Measurements from ENCODE around the gene PPA2.
"Not testable (repeated sequence)": the region's sequence is repeated elsewhere in the genome, so short reads cannot be mapped to it uniquely, and the experiment has no call there.

The PPA2 gene

DNA sequence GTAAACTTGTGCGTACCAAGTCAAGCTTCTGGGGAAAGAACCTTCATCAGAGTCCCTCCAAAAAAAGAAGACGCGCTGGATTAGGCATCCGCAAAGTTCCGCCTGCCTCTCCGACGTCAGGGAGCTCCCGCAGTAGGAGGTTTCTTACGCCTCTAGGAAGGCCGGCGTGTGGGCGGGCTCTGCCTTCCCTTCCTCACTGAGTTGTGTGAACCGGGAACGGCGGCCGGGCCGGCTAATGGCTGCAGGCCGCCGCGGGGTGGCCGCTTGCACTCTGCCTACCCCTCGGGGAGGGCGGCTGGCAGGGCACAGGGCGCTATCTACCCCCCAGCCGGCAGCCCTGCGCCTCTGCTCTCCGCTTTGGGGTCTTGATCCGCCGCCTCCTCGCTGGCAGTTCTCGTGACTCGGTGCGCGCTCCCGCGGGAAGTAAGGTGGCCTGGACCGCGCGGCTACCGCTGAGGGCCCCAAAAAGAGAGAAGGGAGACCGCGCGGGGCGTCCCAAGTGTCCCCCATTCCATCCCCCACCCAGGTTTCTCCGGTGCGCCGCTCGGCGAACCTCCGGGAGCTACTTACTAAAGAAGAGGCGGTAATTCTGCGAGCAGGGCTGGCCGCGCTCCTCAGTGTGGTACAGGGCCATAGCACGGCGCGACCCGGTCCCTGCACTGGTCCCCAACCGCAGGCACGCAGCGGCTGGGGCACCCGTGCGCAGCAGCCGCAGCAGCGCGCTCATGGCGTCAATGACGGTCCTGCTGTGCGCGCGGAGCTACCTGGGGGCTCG lies at the start of gene PPA2:
Gene PPA2 (minus strand): TSS at position 739 of the 775 bp plus-strand sequence. CDS start 12 bp downstream, at position 727.
- peak; percentile 82 for DNase-seq

DNA sequence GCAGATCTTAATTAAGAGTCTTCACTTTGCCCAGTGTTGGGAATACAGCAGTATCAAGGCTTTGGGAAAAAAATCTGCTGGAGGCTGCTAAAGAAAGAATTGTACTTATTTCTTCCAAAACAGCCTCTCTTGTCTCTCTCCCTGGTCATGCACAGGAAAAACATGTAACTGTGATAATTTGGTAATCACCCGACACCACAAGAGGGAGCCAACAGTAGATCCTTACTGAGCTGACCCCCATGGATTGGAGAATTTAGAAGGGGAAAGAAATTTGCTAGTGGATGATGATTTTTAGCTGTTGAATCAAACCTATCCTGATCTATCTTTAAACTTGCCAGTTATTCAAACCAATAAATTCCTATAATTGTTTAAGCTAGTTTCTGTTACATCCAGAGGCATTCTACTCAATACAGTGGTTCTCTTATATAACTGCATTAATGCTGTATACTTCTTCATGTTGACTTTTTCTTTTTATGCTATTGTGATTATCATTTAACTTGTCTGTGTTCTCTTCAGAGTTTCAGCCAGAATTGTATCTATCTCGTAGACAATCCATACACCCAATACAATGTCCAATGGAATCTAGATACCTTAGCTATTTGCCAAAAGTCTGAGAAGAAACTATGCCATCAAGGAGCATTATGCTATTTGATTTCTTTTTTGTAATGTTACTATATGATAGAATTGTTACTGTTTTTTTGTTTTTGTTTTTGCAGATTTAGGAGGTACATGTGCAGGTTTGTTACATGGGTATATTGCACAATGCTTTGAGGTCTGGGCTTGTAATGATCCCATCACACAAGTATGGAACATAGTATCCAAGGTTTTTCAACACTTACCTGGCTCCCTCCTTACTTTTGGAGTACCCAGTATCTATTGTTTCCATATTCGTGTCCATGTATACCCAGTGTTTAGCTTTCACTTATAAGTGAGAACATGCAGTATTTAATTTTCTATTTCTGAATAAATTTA lies 47.2 kb upstream of the PPA2 start:
- peak; percentile 45 for DNase-seq

DNA sequence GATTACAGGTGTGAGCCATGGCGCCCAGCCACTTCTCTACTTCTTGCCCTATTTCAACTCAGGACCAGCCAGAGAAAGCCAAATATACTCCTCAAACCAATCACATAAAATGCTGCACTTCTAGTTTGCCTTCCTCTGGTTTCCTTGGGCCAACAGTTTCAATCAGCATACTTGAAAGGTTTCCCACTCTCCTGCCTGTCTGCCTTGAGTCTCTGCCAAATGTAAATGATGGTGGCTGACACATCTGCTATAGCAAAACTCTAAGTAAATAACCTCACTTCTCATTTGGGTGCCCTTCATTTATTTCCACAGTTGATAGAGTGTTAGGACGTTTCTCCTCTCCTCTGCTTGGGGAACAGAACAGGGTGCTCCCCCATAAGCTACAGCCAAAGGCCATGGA lies 36.4 kb upstream of the PPA2 start:
- no peak for DNase-seq

DNA sequence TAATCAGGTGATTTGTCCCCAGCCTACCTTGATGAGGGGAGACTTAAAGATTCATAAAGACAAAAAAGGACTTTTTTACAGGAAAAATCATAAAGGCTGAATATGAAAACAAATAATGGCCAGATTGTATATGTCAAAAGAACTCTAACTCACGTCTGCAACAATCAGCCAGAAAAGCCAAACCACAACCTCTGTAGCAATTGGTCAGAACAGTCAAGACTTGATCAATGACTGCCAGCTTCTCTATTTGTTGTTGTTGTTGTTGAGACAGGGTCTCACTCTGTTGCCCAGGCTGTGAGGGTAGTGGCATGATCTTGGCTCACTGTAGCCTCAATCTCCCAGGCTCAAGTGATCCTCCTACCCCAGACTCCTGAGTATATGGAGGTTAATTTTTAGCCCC lies 35.9 kb upstream of the PPA2 start:
- no peak for DNase-seq

DNA sequence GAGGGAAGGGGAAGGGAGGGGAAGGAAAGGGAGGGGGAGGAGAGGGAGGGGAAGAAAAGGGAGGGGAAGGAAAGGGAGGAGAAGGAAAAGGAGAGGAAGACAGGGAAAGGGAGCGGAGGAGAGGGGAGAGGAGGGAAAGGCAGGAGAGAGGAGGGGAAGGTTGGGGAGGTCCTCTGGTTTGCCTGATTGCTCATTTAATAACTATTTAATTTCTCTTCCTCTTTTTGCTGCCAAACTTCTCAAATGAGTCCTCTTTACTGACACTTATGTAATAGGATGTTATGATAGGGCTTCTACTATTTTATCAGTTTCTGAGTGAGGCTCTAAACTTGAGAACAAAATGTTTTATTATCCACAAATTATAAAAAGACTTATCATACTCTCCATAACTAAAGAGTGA lies 35.4 kb upstream of the PPA2 start:
- no peak for DNase-seq

DNA sequence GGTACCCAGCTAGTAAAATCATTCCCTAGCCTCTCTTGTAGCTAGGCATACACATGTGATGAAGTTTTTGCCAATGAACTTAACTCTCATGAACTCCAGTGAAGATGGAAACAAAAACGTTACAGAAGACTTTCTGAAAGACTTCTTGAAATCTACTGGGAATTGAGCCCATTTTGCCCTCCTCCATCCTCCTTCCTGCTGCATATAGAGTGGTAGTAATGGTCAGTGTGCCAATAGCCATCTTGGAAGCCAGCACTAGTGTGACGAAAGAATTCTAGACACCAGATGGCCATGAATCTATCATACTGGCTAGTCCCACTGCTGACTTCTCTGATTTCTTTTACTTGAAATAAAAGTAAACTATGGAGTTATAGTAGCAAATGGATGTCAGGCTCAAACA lies 30.9 kb upstream of the PPA2 start:
- DNase-seq, result no peak

DNA sequence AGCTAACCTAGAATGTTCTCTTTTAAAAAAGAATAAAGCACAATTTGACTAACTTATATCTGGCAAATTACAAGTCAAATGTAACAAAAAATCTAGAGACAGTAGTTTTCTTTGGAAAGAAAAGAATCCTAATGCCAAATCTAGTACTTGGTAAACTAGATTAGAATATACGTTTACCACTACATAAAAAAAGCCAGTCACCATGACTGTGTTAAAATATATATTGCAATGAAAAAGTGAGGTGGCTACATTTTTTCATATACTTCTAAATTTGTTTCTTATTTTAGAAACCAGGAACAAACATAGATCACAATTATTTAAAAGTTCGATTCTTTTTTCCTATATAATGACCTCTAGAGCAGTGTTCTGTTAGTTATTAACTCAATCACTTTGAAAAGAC lies 29.6 kb upstream of the PPA2 start:
- no peak for DNase-seq

DNA sequence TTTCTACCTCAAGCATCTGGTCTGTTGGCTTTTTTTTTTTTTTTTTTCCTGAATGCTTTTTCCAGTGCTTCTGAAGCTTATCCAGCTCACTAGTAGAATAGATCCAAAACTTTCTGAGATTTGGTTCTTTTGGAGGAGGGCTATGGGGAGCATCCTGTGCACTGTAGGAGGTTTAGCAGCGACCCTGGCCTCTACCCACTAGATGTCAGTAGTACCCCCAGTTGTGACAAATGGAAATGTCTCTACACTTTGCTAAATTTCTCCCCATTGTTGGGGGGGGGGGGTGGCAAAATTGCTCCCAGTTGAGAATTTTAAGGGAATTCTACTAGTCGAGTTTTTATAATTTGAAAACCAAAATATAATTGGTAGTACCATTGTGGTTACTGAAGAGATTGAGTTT lies 23.0 kb upstream of the PPA2 start:
- no peak for DNase-seq

DNA sequence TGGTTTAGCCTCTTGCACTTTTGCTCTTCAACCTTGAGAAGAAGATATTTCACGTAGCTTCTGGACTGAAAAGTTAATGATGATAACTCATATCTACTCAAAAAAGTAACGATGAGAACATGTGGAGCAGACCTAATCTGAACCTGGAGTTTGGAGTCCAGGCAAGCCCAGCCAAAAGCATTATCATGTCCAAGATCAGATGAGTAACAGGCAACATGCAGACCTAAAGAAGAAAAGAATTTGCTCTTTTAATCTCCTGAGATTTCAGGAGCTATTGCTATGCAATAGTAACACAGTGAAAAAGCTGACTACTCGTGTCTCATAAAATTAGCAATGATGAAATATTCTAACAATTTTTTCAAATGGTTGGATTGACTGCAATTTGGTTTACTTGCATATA lies 21.8 kb upstream of the PPA2 start:
- no peak for DNase-seq

DNA sequence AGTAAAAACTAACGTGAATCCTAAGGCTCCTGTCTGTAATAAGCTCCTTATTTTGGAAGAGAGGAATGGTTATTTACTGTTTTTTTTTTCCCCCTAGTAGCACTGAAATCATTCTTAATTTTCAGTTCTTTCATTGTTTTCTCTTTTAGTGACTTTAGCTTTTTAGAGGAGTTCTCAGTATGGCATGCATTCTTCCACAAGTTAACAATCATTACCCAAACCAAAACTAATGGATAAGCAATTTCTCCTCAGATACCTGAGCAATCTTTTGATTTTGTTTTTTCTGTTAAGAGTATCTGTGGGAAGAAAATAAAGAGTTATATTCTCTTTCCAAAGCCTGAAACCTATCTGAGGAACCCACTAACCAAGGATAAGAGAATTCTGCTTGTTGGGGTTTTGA lies 16.7 kb upstream of the PPA2 start:
- DNase-seq, result no peak

DNA sequence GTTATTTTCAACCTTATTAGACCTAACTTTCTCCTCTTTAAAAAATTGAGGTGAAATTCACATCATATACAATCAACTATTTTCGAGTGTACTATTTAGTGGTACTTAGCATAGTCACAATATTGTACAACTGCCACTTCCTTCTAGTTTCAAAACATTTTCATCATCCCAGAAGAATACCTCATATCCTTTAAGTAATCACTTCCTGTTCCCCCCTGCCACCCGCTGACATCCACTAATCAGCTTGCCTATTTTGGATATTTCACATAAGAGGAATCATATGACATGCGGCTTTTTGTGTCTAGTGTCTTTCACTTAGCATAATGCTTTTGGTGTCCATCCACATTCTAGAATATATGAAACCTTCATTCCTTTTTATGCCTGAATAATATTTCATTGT lies 10.0 kb upstream of the PPA2 start:
- no peak for DNase-seq

DNA sequence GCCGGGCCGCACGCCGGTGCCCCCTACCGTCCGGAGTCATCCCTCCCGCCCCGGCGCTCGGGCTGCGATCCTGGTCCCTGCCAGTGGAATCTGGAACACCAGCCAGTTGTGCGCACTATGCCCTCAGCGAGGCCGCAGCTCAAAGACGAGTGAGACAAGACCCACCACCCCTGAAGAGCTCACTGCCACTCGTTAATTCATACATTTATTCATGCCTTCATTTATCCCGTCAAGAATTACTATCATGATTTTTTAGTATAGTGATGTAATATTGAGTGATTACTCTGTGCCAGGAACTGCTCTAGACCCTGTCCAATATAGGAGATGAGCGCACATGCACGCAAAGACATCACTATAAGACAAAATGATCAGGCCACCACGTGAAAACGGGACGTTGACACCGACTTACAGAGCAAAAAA lies 247 bp upstream of the PPA2 start:
- DNase-seq, result no peak

DNA sequence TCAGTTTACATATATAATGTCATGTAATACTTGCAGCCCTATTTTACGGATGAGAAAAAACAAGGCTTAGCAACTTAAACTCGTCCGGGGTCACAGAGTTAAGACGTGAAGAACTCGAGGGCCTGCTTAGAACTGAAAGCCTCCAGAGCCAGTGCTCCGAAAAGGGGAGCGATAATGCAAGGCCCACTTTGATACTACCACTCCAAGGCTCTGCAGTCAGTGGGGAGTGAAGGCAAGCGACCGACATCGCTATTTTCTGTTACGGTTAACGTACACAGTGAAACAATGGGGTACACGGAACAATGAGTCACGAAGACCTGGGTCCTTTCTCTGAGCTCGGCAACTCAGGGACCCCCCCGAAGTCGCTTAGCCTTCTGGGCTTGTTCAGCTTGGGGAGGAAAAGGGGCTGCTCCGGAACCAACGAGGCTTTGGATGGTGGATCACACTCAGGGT lies 965 bp downstream of the PPA2 start:
- DNase-seq, result no peak

DNA sequence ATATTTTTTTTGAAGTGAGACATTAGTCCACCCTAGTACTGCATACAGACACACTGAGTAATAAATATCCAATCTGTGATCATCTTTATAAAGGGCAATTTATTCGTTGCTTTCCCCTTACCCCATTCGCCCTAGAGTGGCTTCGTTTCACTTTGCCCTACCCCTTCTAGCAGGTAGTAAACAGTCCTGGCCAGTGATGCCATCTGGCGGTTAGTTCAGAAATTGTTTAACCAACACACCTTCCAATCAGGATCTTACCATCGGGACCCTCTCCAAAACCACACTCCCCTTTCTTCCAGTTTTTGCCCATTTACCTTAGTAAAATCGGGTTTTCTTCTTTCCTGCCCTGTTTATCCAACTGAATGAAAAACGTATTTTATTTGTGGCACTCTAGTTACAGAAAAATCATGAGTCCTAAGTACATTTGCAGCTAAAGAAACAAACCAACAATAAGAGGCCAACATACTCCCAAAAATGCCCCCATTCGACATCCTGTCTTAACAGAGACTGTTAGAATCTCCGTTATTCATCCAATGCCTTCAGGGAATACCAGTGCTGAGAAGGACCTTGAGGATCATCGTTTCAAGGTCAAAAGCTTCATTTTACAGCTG lies 2.2 kb downstream of the PPA2 start:
- peak; percentile 54 for DNase-seq

DNA sequence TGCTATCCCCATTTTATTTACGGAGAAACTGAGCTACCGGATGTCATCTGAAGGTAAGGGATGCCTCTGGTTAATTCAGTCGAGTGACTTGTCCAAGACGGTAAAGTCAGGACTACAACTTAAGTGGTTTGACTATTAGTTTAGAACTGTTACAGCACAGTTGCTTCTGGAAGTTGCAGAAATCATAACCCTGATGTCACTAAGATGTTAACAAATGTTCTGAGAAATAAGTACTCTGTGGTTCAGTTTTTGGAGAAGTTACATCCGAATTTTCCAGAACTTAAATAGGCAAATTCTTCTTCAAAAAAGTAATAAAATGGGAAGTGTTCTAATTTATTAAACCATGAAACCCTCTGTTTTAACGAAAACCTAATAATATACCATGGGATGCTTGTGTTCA lies 3.1 kb downstream of the PPA2 start:
- DNase-seq, result no peak

DNA sequence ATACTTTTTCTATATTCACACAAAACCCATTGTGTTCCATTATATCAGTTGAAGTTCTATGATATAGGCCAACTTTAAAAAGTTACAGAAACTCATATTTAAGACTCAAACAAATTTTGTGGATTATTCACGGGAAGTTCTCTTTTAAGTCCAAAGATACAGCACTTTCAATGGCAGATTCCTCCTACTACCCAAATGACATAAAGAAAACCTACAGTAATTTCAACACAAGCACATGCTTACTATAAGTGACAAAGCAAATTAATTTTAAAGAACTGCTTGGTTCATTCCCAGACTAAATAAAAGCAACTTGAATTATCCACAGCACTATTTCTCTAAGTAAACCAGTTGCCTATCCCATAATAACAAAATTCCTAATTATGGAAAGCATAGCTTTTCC lies 4.1 kb downstream of the PPA2 start:
- DNase-seq, result no peak

DNA sequence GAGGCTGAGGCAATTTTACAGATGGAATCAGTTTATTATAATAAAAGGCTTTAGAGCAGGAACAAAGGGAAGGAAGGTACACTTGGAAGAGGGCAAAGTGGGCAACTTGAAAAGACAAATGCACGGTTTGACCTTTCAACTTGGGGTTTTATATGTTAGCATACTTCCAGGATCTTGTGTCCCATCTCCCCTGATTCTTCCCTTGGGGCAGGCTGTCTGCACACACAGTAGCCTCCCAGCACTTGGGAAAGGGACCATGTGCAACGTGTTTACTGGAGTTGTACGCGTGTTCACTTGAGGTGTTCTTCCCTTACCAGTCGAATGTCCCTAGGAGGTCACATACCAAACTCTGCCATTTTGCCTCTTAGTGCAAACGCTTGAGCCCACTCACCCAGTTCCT lies 7.3 kb downstream of the PPA2 start:
- no peak for DNase-seq

DNA sequence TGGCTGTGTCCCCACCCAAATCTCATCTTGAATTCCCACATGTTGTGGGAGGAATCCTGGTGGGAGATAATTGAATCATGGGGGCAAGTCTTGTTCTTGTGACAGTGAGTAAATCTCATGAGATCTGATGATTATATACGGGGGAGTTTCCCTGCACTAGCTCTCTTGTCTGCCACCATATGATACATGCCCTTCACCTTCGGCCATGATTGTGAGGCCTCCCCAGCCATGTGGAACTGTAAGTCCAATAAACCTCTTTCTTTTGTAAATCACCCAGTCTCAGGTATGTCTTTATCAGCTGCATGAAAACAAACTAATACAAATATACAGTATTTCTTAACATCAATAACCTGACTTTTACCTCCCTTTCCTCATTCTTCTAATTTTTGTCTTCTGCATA lies 9.3 kb downstream of the PPA2 start:
- not testable (repeated sequence) for DNase-seq

DNA sequence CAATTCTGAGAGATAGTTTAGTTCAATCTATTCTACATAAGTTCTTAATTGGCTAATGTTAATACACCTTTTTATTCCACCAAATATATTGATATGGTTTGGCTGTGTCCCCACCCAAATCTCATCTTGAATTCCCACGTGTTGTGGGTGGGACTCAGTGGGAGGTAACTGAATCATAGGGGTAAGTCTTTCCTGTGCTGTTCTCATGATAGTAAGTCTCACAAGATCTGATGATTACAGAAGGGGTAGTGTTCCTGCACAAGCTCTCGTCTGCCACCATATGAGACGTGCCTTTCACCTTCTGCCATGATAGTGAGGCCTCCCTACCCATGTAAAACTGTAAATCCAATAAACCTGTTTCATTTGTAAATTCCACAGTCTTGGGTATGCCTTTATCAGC lies 11.3 kb downstream of the PPA2 start:
- DNase-seq, result no peak

DNA sequence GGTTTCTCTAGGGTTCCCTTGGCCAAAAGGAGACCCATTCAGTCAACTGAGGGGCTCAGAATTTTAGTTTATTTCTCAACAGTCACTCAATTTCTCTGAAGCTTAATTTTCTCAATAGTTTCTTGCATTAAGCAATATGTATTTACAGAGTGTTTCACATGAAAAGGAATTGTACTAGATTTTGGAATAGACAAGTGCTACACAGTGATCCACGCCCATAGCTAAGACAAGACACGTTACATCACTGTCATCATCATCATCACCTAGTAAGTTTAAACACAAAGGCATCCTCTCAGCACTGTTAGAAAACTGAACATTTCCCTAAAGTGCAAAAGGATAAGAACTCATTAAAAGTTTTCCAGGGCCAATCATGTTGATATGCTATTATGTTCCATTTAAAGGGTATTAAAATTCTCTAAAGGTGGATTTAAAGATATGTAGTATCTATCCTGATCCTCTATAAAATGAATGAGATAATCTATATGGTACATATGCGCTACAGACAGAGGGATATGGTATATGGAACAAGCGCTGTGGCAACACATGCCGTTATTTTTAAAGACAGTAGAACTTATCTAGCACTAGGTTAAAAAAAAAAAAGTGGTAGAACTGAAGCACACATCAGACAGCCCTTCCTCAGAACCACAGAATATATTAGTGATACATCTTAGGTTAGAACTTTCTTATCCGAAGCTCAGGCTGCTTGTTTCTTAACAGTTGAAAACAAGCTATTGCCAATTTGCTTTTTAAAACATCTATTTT lies 12.1 kb downstream of the PPA2 start:
- DNase-seq, result no peak

DNA sequence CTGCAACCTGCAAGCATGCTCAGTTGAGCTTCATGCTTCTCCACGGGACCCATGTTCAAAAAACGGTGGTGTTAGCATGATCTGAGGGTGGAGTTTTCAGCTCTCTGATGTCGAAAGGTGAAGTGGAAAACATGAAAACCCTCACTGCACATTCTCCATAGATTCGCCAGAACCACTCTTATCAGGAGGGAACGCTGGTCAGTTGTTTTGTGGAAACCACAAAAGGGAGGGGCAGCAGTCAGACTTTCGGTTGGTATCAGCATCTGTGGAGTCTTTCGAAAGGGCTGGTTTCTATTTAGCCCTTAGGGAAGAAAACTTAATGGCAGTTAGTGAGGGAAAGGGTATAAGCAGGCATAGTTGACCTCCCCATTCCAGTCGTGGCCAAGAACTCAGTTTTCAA lies 12.6 kb downstream of the PPA2 start:
- DNase-seq, result no peak

DNA sequence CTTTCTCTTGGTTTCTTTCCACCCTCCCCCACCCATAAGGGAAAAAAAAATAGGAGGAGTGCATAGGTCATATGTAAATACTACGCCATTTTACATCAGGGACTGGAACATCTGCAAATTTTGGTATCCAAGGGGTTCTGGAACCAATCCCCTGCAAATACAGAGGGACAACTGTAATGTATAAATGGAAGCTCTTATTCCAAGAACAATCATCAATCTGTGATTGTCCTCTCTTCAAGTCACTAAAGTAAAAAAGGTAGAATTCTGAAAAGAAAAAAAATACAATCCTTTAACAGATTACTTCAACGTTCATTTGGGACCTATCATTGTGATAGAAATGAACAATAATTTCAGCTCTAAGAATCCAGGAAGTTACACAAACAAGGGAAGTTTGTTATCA lies 13.6 kb downstream of the PPA2 start:
- no peak for DNase-seq

DNA sequence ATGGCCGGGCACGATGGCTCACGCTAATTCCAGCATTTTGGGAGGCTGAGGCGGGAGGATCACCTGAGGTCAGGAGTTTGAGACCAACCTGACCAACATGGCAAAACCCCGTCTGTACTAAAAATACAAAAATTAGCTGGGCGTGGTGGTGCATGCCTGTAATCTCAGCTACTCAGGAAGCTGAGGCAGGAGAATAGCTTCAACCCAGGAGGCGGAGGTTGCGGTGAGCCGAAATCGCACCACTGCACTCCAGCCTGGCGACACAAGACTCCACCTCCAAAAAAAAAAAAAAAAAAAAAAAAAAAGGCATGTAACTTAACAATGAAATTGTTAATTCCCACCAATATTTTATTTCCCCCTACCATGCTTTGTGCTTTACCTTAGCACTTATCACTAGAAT lies 15.3 kb downstream of the PPA2 start:
- not testable (repeated sequence) for DNase-seq
